CD4-positive, CD25-positive, alpha-beta regulatory T cell (primary cell): ENCODE measurements around the gene LHX3. TPM values are rescaled to one million over a fixed set of nuclear protein-coding genes. Genes with fewer than 3 reads are reported as not detected.

Experiments used
- ATAC-seq, 2 donors: fragments of 150-1000 bp; cut with Tn5 transposase; one replicate each; pipeline ENCODE4 v1.10.0; 2021; ENCODE audit warnings: low read depth in 2 of 2, moderate number of reproducible peaks in 2 of 2, moderate library complexity in 1 of 2
- DNase-seq, 3 donors: peaks; one replicate each; pipeline versions ENCODE4 v3.0.0 to v3.0.0-alpha.2; 2012 to 2022; ENCODE audit warnings: mixed read lengths in 1 of 3
- H3K27ac ChIP-seq: one replicate; pipeline ENCODE4 v1.7.0; 2013; ENCODE audit warnings: mild to moderate bottlenecking, low read length; ENCODE audit not compliant: insufficient read depth, poor library complexity, severe bottlenecking
- H3K27me3 ChIP-seq: one replicate; pipeline ENCODE4 v1.7.0; 2013; ENCODE audit warnings: low read length; ENCODE audit not compliant: control insufficient read depth, insufficient read depth
- H3K36me3 ChIP-seq: one replicate; pipeline ENCODE4 v1.7.0; 2013; ENCODE audit warnings: mild to moderate bottlenecking, low read length, moderate library complexity; ENCODE audit not compliant: control insufficient read depth, insufficient read depth
- H3K4me1 ChIP-seq: 2 replicates; pipeline ENCODE4 v1.7.0; 2013; ENCODE audit warnings: mild to moderate bottlenecking, low read length; ENCODE audit not compliant: insufficient read depth, control insufficient read depth, poor library complexity, severe bottlenecking
- H3K4me3 ChIP-seq: one replicate; pipeline ENCODE4 v1.7.0; 2013; ENCODE audit warnings: low read depth, mild to moderate bottlenecking, low read length, moderate library complexity
- H3K9me3 ChIP-seq, 2 experiments: 1 replicate in 1 of 2; 2 replicates in 1 of 2; pipeline ENCODE4 v1.7.0; 2013; ENCODE audit warnings: low read length in 2 of 2, mild to moderate bottlenecking in 1 of 2, moderate library complexity in 1 of 2; ENCODE audit not compliant: control insufficient read depth in 2 of 2
- H3K27ac Mint-ChIP-seq, 3 donors: one replicate each; pipeline ENCODE4 v1.8.0; 2020 to 2022; ENCODE audit warnings: mild to moderate bottlenecking in 3 of 3, mixed read lengths in 3 of 3, moderate library complexity in 2 of 3
- H3K27me3 Mint-ChIP-seq: one replicate; pipeline ENCODE4 v1.8.0; 2022; ENCODE audit warnings: mild to moderate bottlenecking, mixed read lengths
- H3K36me3 Mint-ChIP-seq: one replicate; pipeline ENCODE4 v1.8.0; 2020; ENCODE audit warnings: mixed read lengths
- H3K4me1 Mint-ChIP-seq, 4 donors: one replicate each; pipeline ENCODE4 v1.8.0; 2020 to 2022; ENCODE audit warnings: mixed read lengths in 4 of 4, mild to moderate bottlenecking in 1 of 4
- H3K4me3 Mint-ChIP-seq, 4 donors: one replicate each; pipeline ENCODE4 v1.8.0; 2020 to 2022; ENCODE audit warnings: mild to moderate bottlenecking in 4 of 4, mixed read lengths in 4 of 4, moderate library complexity in 3 of 4
- H3K9me3 Mint-ChIP-seq, 7 donors: one replicate each; pipeline ENCODE4 v1.8.0; 2020 to 2022; ENCODE audit warnings: mixed read lengths in 7 of 7, mild to moderate bottlenecking in 3 of 7, moderate library complexity in 2 of 7
- polyA plus RNA-seq, 4 donors: library from polyadenylated mRNA; unstranded; fragments of 300-500 nt; fragmentation: Illumina TruSeq; gene quantifications; one replicate each; pipeline ENCODE4 v1.2.3, GENCODE V29; 2021
- total RNA-seq: library from RNA; stranded (reverse); gene quantifications from one replicate; pipeline ENCODE4 v1.2.3, GENCODE V29; 2022

The LHX3 gene
- total and polyA plus RNA-seq, 5 donors from 2014 or later = not detected

DNA sequence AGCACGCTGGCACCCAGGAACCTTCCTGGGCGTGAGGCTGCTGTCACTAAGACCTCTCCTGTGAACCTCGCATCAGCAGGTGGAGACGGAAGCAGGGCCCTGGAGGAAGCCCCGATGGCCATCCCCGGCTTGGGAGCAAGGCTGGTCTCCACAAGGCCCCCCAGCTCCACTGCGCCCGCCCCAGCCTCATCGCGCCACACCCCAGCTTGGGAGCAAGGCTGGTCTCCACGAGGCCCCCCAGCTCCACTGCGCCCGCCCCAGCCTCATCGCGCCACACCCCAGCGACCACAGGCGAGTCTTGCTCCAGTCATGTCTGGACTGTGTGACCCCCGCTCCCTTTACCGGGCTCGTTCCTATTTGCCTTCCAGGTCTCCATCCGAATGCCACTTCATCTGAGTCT, 29.7 kb upstream of the LHX3 start:
- Histone ChIP-seq H3K4me1 (peaks cover 14% of the 10 kb centered on the region), H3K9me3 (no peaks in the 10 kb centered on the region), H3K36me3 (peaks cover 10% of the 10 kb centered on the region), H3K27ac (no peak overlapping the region), H3K27me3 (no peaks in the 10 kb centered on the region), H3K4me3 (no peak overlapping the region)
- Mint-ChIP-seq H3K27me3 (no peaks in the 10 kb centered on the region), H3K27ac (no peak overlapping the region), H3K36me3 (peaks cover 20% of the 10 kb centered on the region), H3K9me3 (no peaks in the 10 kb centered on the region), H3K4me3 (no peak overlapping the region), H3K4me1 (peaks cover 3 to 61% (median 21%) of the 10 kb centered on the region in 4 donors)
- no peak for ATAC-seq
- DNase-seq = no peak

DNA sequence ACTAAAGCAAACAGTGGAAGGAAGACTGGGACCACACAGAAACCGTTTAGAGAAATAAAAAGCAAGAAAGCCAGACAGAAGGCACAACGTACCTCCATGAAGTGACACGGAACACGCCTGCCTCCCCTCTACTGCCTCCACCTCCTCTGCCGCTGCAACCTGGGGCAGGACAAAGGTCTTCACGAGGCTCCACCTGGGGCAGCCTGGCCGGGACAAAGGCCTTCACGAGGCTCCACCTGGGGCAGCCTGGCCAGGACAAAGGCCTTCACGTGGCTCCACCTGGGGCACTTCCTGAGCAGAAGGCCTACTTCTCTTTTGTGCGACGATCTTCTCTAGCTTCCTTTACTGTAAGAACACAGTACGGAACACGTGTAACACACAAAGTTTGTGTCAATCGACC, 28.9 kb upstream of the LHX3 start:
- Mint-ChIP-seq H3K36me3 (peaks cover 20% of the 10 kb centered on the region), H3K27me3 (no peaks in the 10 kb centered on the region), H3K9me3 (no peaks in the 10 kb centered on the region), H3K4me3 (no peak overlapping the region), H3K4me1 (peaks cover 3 to 54% (median 21%) of the 10 kb centered on the region in 4 donors), H3K27ac (peak overlapping the region in 2 of 3 donors; percentile 68 to 75)
- H3K9me3 ChIP-seq = no peaks in the 10 kb centered on the region
- no peak for ATAC-seq
- H3K27ac ChIP-seq = no peak overlapping the region
- no peak for DNase-seq
- peaks cover 10% of the 10 kb centered on the region for H3K36me3 ChIP-seq
- peaks cover 14% of the 10 kb centered on the region for H3K4me1 ChIP-seq
- H3K4me3 ChIP-seq = no peak overlapping the region
- no peaks in the 10 kb centered on the region for H3K27me3 ChIP-seq

DNA sequence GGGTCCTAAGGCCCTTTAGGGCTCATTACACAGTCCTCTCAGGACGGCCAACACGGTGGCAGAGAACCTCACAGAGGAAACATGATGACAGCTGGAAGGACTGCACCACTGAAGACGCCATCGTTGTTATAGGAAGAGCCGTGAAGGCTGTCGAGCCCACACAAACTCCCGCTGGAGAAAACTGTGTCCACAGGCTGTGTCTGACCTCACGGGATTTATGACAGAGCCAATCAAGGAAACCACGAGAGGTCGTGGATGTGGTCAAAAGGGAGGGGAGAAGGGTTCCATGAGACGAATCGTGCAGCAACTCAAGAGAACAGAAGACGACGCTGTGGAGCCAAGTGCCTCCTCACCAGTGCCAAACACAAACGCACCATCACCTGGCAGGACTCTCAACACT, 28.5 kb upstream of the LHX3 start:
- Mint-ChIP-seq H3K27me3 (no peaks in the 10 kb centered on the region), H3K4me3 (peak overlapping the region in 1 of 4 donors; percentile 41), H3K36me3 (peaks cover 20% of the 10 kb centered on the region), H3K4me1 (peaks cover 3 to 53% (median 23%) of the 10 kb centered on the region in 4 donors), H3K9me3 (no peaks in the 10 kb centered on the region), H3K27ac (peak overlapping the region in 2 of 3 donors; percentile 68 to 75)
- Histone ChIP-seq H3K4me3 (no peak overlapping the region), H3K27me3 (no peaks in the 10 kb centered on the region), H3K27ac (no peak overlapping the region), H3K36me3 (peaks cover 10% of the 10 kb centered on the region), H3K9me3 (no peaks in the 10 kb centered on the region), H3K4me1 (peaks cover 14% of the 10 kb centered on the region)
- DNase-seq = no peak
- no peak for ATAC-seq

DNA sequence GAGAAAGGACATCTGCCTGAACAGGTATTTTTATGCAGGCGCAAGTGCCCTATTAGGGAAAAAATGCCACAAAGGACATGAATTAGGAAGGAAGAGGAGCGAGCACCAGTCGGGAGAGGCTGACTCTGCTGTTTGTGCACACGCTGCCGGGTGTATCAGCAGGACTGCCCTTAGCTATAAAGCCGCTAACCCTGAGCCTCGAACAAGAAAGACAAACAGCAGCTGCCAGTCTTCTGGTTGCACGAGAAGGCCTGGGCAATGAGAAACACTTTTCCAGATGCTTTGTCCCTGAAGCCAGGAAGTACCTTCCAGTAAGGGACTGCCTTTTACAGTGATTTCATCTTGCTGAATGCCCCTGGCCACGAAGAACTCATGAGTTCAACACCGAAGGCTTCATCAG, 28.0 kb upstream of the LHX3 start:
- Histone ChIP-seq H3K36me3 (peaks cover 10% of the 10 kb centered on the region), H3K27me3 (no peaks in the 10 kb centered on the region), H3K27ac (no peak overlapping the region), H3K4me3 (no peak overlapping the region), H3K4me1 (peaks cover 14% of the 10 kb centered on the region), H3K9me3 (no peaks in the 10 kb centered on the region)
- Mint-ChIP-seq H3K27ac (peak overlapping the region in 2 of 3 donors; percentile 68 to 75), H3K9me3 (peaks cover 0 to under 1% (median 0%) of the 10 kb centered on the region in 7 donors), H3K27me3 (no peaks in the 10 kb centered on the region), H3K36me3 (peaks cover 20% of the 10 kb centered on the region), H3K4me3 (no peak overlapping the region), H3K4me1 (peaks cover 3 to 51% (median 23%) of the 10 kb centered on the region in 4 donors)
- DNase-seq = no peak
- no peak for ATAC-seq

DNA sequence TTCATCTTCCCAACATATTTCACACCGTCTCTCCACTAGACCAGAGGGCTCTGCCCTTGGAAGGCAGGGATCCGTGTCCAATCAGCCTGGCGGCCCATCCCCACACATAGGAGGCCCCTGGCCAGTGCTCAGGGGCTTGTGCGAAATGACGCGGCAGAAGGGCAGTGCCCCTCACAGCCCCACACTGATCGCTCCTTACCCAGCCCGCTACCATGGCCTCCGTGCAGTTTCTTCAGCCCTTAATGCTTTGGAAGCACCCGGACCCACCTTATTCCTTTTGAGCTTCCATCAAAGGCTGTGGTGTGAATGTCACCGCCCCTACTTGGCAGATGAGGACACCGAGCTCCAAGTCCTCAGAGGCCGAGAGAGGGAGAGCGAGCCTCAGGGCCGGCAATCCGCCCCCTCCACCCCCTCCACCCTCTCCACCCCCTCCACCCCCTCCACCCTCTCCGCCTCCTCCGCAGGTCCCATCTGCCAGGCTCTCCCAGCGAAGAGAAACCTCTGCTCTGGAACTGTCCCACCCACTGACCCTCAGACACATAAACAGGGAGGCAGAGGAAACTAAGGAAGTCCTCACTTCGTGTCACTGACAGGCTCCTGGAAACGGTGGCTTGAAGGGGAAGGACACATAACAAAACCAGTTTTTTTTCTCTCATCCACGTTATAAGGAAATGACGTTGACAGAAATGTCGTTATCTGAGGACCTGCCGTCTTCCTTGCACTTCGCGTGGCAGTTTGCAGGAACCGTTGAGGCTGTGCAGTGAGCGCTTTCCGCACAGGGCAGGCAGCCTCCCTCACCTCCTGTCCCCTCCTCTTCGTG, 26.8 kb upstream of the LHX3 start:
- Histone ChIP-seq H3K9me3 (no peaks in the 10 kb centered on the region), H3K4me1 (peaks cover 14% of the 10 kb centered on the region), H3K27me3 (no peaks in the 10 kb centered on the region), H3K27ac (peak overlapping the region; percentile 47), H3K4me3 (peak overlapping the region; percentile 65), H3K36me3 (peaks cover 10% of the 10 kb centered on the region)
- H3K4me3 Mint-ChIP-seq = peak overlapping the region; percentile 73 to 82 (median 79)
- peaks cover 3 to 55% (median 23%) of the 10 kb centered on the region in 4 donors for H3K4me1 Mint-ChIP-seq
- ATAC-seq (peak; percentile 48 to 60), DNase-seq (peak; percentile 14 to 67 (median 57))
- no peaks in the 10 kb centered on the region for H3K27me3 Mint-ChIP-seq
- H3K9me3 Mint-ChIP-seq = peaks cover 0 to 1% (median 0%) of the 10 kb centered on the region in 7 donors
- peak overlapping the region; percentile 60 to 95 (median 91) for H3K27ac Mint-ChIP-seq
- H3K36me3 Mint-ChIP-seq = peaks cover 20% of the 10 kb centered on the region

DNA sequence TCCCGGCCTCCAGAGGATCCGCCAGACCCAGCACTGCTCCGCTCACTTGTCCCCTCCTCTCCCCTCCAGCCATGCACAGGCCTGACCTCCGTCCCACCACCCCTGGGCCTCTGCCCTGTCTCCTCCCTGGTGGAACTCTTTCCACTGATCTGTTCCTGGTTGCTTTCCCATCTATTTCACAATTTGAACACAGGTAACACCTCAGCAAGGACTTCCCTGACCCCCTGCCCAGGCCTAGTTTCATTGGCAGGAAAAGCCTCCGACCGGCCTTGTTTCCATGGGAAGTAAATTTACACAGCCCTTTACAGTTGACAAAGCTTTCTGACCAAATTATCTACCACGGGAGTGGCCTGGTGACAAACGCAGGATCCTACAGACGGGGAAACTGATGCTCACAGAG, 25.8 kb upstream of the LHX3 start:
- peaks cover 0 to 1% (median 0%) of the 10 kb centered on the region in 7 donors for H3K9me3 Mint-ChIP-seq
- ATAC-seq (no peak), DNase-seq (no peak)
- Histone ChIP-seq H3K27ac (no peak overlapping the region), H3K4me3 (no peak overlapping the region), H3K27me3 (no peaks in the 10 kb centered on the region), H3K4me1 (peaks cover 14% of the 10 kb centered on the region), H3K9me3 (no peaks in the 10 kb centered on the region), H3K36me3 (peaks cover 5% of the 10 kb centered on the region)
- H3K4me3 Mint-ChIP-seq = peak overlapping the region in 1 of 4 donors; percentile 26
- H3K27ac Mint-ChIP-seq = peak overlapping the region in 2 of 3 donors; percentile 35 to 95
- H3K36me3 Mint-ChIP-seq = peaks cover 20% of the 10 kb centered on the region
- H3K27me3 Mint-ChIP-seq = no peaks in the 10 kb centered on the region
- peaks cover 3 to 63% (median 23%) of the 10 kb centered on the region in 4 donors for H3K4me1 Mint-ChIP-seq

DNA sequence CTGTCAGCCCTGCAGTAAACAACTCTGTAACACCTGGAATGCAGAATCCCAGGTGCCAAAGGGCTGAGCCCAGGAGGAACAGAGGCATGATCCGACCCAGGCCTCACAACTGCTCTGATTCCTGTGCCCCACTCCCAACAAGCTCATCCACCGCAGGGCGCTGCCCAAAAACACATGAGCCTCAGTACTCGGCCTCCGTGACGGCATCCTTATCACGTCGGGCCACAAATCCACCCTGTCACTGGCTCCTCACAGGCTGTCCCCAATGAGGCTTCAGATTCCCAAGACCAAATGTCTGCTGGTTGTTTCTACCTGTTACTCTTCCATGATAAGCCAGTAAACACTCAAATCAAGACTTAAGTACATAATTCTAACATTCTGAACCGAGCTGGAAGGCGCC, 25.4 kb upstream of the LHX3 start:
- DNase-seq (no peak), ATAC-seq (no peak)
- Mint-ChIP-seq H3K4me3 (peak overlapping the region in 1 of 4 donors; percentile 31), H3K27ac (peak overlapping the region in 2 of 3 donors; percentile 35 to 51), H3K4me1 (peaks cover 3 to 67% (median 23%) of the 10 kb centered on the region in 4 donors), H3K27me3 (no peaks in the 10 kb centered on the region), H3K9me3 (peaks cover 0 to 1% (median 0%) of the 10 kb centered on the region in 7 donors), H3K36me3 (peaks cover 20% of the 10 kb centered on the region)
- H3K27me3 ChIP-seq = no peaks in the 10 kb centered on the region
- no peak overlapping the region for H3K4me3 ChIP-seq
- no peaks in the 10 kb centered on the region for H3K9me3 ChIP-seq
- H3K27ac ChIP-seq = no peak overlapping the region
- peaks cover 2% of the 10 kb centered on the region for H3K36me3 ChIP-seq
- peaks cover 14% of the 10 kb centered on the region for H3K4me1 ChIP-seq
